Liver (tissue), 9 donors: ENCODE results near the gene SPOP. TPM values are rescaled to one million over a fixed set of nuclear protein-coding genes. Genes with fewer than 3 reads are reported as not detected.

Experiments used
- DNase-seq: peaks from one replicate; pipeline ENCODE4 v3.0.0-alpha.2; 2017; ENCODE audit warnings: low spot score
- H3K27ac ChIP-seq, 2 donors: one replicate each; pipeline ENCODE4 v1.7.0; 2013; ENCODE audit warnings: inconsistent platforms in 2 of 2, low read length in 2 of 2, control low read depth in 1 of 2, low read depth in 1 of 2, mild to moderate bottlenecking in 1 of 2
- H3K27me3 ChIP-seq, 4 donors: one replicate each; pipeline versions ENCODE4 v1.6.1 to v1.7.0; 2013; ENCODE audit warnings: low read length in 3 of 4, inconsistent platforms in 1 of 4, mild to moderate bottlenecking in 1 of 4, moderate library complexity in 1 of 4; ENCODE audit not compliant: control insufficient read depth in 4 of 4, insufficient read depth in 4 of 4
- H3K36me3 ChIP-seq, 4 donors: one replicate each; pipeline versions ENCODE4 v1.6.1 to v1.7.0; 2013; ENCODE audit warnings: low read length in 3 of 4, mild to moderate bottlenecking in 3 of 4, low read depth in 1 of 4, moderate library complexity in 1 of 4; ENCODE audit not compliant: control insufficient read depth in 4 of 4, insufficient read depth in 3 of 4
- H3K4me1 ChIP-seq, 4 donors: one replicate each; pipeline versions ENCODE4 v1.6.1 to v1.7.0; 2013; ENCODE audit warnings: low read length in 3 of 4, mild to moderate bottlenecking in 3 of 4, moderate library complexity in 1 of 4; ENCODE audit not compliant: control insufficient read depth in 4 of 4, insufficient read depth in 4 of 4
- H3K4me3 ChIP-seq, 3 donors: one replicate each; pipeline versions ENCODE4 v1.6.1 to v1.7.0; 2013; ENCODE audit warnings: low read length in 3 of 3, control low read depth in 1 of 3, low read depth in 1 of 3, mild to moderate bottlenecking in 1 of 3
- H3K9ac ChIP-seq, 2 donors: one replicate each; pipeline ENCODE4 v1.7.0; 2013; ENCODE audit warnings: low read length in 2 of 2, mild to moderate bottlenecking in 2 of 2, moderate library complexity in 2 of 2, control low read depth in 1 of 2, low read depth in 1 of 2
- H3K9me3 ChIP-seq, 4 donors: one replicate each; pipeline versions ENCODE4 v1.6.1 to v1.7.0; 2013; ENCODE audit warnings: low read length in 3 of 4; ENCODE audit not compliant: control insufficient read depth in 4 of 4
- EGR1 ChIP-seq, 2 donors: IDR thresholded peaks; 2 replicates each; pipeline ENCODE4 v1.6.1; 2016 to 2018; ENCODE audit warnings: antibody characterized with exemption in 2 of 2, low read depth in 2 of 2
- FOXA1 ChIP-seq: IDR thresholded peaks from 2 replicates; pipeline ENCODE4 v1.6.1; 2016; ENCODE audit warnings: antibody characterized with exemption
- FOXA2 ChIP-seq: IDR thresholded peaks from 2 replicates; pipeline ENCODE4 v1.6.1; 2016; ENCODE audit warnings: antibody characterized with exemption
- GABPA ChIP-seq, 2 donors: IDR thresholded peaks in 1 of 2; conservative IDR thresholded peaks in 1 of 2; 2 replicates each; pipeline ENCODE4 v1.6.1; 2016; ENCODE audit warnings: antibody characterized with exemption in 2 of 2, mild to moderate bottlenecking in 1 of 2, moderate library complexity in 1 of 2
- HNF4A ChIP-seq, 2 donors: conservative IDR thresholded peaks; 2 replicates each; pipeline ENCODE4 v1.6.1; 2016; ENCODE audit warnings: antibody characterized with exemption in 2 of 2, mild to moderate bottlenecking in 2 of 2
- HNF4G ChIP-seq: IDR thresholded peaks from 2 replicates; pipeline ENCODE4 v1.6.1; 2016; ENCODE audit warnings: antibody characterized with exemption
- JUND ChIP-seq, 2 donors: IDR thresholded peaks; 2 replicates each; pipeline ENCODE4 v1.6.1; 2016; ENCODE audit warnings: antibody characterized with exemption in 2 of 2
- NR2F2 ChIP-seq: IDR thresholded peaks from 2 replicates; pipeline ENCODE4 v1.6.1; 2016; ENCODE audit warnings: antibody characterized with exemption
- RAD21 ChIP-seq, 2 donors: IDR thresholded peaks; 2 replicates each; pipeline ENCODE4 v1.6.1; 2016; ENCODE audit warnings: antibody characterized with exemption in 2 of 2, mild to moderate bottlenecking in 2 of 2
- REST ChIP-seq: IDR thresholded peaks from 2 replicates; pipeline ENCODE4 v1.6.1; 2016; ENCODE audit warnings: antibody characterized with exemption, mild to moderate bottlenecking
- RXRA ChIP-seq, 2 donors: IDR thresholded peaks; 2 replicates each; pipeline ENCODE4 v1.6.1; 2017 to 2018; ENCODE audit warnings: antibody characterized with exemption in 2 of 2, mild to moderate bottlenecking in 1 of 2
- SP1 ChIP-seq: IDR thresholded peaks from 2 replicates; pipeline ENCODE4 v1.6.1; 2018; ENCODE audit warnings: antibody characterized with exemption, mild to moderate bottlenecking
- TAF1 ChIP-seq: conservative IDR thresholded peaks from 2 replicates; pipeline ENCODE4 v1.6.1; 2016; ENCODE audit warnings: antibody characterized with exemption, mild to moderate bottlenecking
- YY1 ChIP-seq: IDR thresholded peaks from 2 replicates; pipeline ENCODE4 v1.6.1; 2016; ENCODE audit warnings: antibody characterized with exemption, mild to moderate bottlenecking
- WGBS: extraction: QIAGEN DNeasy Blood & Tissue Kit; methylation state at CpG from one replicate; pipeline ENCODE4 v1.1.7; 2013; 5-methylcytosine and 5-hydroxymethylcytosine counted together
- polyA plus RNA-seq, 2 donors: library from polyadenylated mRNA; stranded (reverse) in 1 of 2; unstranded in 1 of 2; fragments of 200-250 nt in 1 of 2; fragments of >200 nt in 1 of 2; fragmentation: Nextera tagmentation in 1 of 2; extraction: Ambion mirVana in 1 of 2; gene quantifications; one replicate each; pipeline versions ENCODE4 v1.2.1 to v1.2.3, GENCODE V29; 2013 to 2015
- total RNA-seq, 2 donors: library from RNA; depleted of rRNA; stranded (reverse); fragments of >200 nt; gene quantifications; one replicate each; pipeline ENCODE4 v1.2.3, GENCODE V29; 2014
- TF ChIP-seq, protein P1 (sequence below): IDR thresholded peaks from 2 replicates; pipeline ENCODE4 v1.6.1; 2016; ENCODE audit warnings: antibody characterized with exemption
- TF ChIP-seq, protein P2 (sequence below): IDR thresholded peaks from 2 replicates; pipeline ENCODE4 v1.6.1; 2016; ENCODE audit warnings: antibody characterized with exemption
- TF ChIP-seq, protein P3 (sequence below): fragments of 150-350 bp; IDR thresholded peaks from 2 replicates; pipeline ENCODE4 v1.5.1; 2017; ENCODE audit warnings: improper control_type of control experiment, low read depth, low read length; ENCODE audit not compliant: missing input control
- TF ChIP-seq, protein P4 (sequence below): IDR thresholded peaks from 2 replicates; pipeline ENCODE4 v1.6.1; 2016; ENCODE audit warnings: antibody characterized with exemption
- donor health status: healthy.
- donor health status: healthy.
- donor health status: healthy.
- donor health status: healthy.
- donor health status: healthy.

The SPOP gene
- total and polyA plus RNA-seq, 4 donors: 21.6 to 50.8 (median 42.4) TPM

DNA sequence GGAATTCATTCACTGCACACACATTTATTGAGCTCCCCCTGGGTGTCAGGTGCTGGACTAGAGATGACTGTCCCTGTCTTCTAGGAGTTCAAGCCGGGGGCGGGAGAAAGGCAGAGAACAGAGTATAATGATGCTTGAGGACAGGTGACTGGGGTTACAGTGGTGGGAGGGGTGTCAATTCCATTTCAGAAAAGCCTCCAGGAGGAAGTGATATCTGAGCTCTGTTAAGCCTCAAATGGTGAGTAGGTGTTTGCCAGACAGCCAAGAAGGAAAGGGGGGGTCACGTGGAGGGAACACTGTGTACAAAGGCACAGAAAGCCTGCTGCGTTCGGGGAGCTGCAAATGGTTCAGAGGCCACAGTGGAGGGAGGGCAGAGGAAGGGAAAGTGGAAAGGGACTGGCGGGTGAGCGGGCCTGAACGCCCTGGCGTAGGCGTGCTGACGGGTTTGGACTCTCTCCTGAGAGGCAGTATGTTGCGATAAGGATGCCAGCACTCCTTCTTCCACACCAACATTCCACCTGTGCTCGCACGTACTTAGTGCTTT, 111.9 kb downstream of the SPOP start:
- Histone ChIP-seq H3K9me3 (no peaks in the 10 kb centered on the region), H3K27me3 (no peaks in the 10 kb centered on the region), H3K4me3 (no peak overlapping the region), H3K4me1 (peaks cover 0 to 17% (median 6%) of the 10 kb centered on the region in 4 donors), H3K9ac (no peak overlapping the region), H3K36me3 (no peaks in the 10 kb centered on the region), H3K27ac (no peak overlapping the region)
- peak; percentile 82 for TF ChIP-seq NR2F2
- no peak for TF ChIP-seq TAF1
- peak; percentile 47 for TF ChIP-seq SP1
- TF ChIP-seq, protein P1, sequence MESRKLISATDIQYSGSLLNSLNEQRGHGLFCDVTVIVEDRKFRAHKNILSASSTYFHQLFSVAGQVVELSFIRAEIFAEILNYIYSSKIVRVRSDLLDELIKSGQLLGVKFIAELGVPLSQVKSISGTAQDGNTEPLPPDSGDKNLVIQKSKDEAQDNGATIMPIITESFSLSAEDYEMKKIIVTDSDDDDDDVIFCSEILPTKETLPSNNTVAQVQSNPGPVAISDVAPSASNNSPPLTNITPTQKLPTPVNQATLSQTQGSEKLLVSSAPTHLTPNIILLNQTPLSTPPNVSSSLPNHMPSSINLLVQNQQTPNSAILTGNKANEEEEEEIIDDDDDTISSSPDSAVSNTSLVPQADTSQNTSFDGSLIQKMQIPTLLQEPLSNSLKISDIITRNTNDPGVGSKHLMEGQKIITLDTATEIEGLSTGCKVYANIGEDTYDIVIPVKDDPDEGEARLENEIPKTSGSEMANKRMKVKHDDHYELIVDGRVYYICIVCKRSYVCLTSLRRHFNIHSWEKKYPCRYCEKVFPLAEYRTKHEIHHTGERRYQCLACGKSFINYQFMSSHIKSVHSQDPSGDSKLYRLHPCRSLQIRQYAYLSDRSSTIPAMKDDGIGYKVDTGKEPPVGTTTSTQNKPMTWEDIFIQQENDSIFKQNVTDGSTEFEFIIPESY: no peak
- TF ChIP-seq RXRA (IDR thresholded peaks at IDR 0.05): peak in 1 of 2 donors; percentile 17
- no peak for DNase-seq
- WGBS: 20% methylated on average over 14 of the region's 14 CpGs

DNA sequence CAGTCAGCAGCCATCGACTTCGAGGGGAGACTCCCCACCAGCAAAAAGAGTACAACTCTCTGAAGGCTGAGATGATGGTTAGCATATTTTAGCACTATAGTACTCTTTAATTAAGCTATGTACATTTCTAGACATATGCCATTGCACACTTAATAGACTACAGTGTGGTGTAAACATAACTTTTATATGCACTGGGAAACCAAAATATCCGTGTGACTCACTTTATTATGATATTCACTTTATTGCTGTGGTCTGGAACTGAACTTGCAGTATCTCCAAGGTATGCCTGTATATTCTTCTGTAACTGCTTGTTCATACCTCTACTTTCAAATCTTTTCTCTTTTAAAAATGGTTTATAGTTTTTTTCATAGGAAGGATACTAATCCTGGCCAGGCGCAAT, 113.3 kb downstream of the SPOP start:
- TF ChIP-seq RXRA (IDR thresholded peaks at IDR 0.05) (no peak), GABPA (IDR thresholded peaks at IDR 0.05 in 1 of 2, conservative IDR thresholded peaks at IDR 0.05 in 1 of 2) (no peak), SP1 (no peak), TAF1 (no peak), JUND (IDR thresholded peaks at IDR 0.05) (no peak), NR2F2 (no peak), HNF4G (no peak), FOXA1 (no peak), YY1 (no peak), RAD21 (IDR thresholded peaks at IDR 0.05) (no peak), HNF4A (conservative IDR thresholded peaks at IDR 0.05) (no peak), EGR1 (IDR thresholded peaks at IDR 0.05; ENCODE audit: low read depth in 2 of 2) (no peak), REST (no peak), FOXA2 (no peak)
- TF ChIP-seq, protein P2, sequence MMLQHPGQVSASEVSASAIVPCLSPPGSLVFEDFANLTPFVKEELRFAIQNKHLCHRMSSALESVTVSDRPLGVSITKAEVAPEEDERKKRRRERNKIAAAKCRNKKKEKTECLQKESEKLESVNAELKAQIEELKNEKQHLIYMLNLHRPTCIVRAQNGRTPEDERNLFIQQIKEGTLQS: no peak
- TF ChIP-seq, protein P1: no peak
- TF ChIP-seq, protein P3, sequence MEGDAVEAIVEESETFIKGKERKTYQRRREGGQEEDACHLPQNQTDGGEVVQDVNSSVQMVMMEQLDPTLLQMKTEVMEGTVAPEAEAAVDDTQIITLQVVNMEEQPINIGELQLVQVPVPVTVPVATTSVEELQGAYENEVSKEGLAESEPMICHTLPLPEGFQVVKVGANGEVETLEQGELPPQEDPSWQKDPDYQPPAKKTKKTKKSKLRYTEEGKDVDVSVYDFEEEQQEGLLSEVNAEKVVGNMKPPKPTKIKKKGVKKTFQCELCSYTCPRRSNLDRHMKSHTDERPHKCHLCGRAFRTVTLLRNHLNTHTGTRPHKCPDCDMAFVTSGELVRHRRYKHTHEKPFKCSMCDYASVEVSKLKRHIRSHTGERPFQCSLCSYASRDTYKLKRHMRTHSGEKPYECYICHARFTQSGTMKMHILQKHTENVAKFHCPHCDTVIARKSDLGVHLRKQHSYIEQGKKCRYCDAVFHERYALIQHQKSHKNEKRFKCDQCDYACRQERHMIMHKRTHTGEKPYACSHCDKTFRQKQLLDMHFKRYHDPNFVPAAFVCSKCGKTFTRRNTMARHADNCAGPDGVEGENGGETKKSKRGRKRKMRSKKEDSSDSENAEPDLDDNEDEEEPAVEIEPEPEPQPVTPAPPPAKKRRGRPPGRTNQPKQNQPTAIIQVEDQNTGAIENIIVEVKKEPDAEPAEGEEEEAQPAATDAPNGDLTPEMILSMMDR: no peak
- TF ChIP-seq, protein P4, sequence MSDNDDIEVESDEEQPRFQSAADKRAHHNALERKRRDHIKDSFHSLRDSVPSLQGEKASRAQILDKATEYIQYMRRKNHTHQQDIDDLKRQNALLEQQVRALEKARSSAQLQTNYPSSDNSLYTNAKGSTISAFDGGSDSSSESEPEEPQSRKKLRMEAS: no peak

More for the DNA sequence above, 113.3 kb downstream of the SPOP start:
- Histone ChIP-seq H3K9ac (no peak overlapping the region), H3K27me3 (no peaks in the 10 kb centered on the region), H3K9me3 (no peaks in the 10 kb centered on the region), H3K4me3 (no peak overlapping the region), H3K36me3 (no peaks in the 10 kb centered on the region), H3K27ac (no peak overlapping the region), H3K4me1 (peaks cover 0 to 10% (median 5%) of the 10 kb centered on the region in 4 donors)
- WGBS: 81% methylated on average over 4 of the region's 4 CpGs
- DNase-seq: no peak
